ENCODE data around the gene CRACDL.
"Not testable (repeated sequence)": the region's sequence is repeated elsewhere in the genome, so short reads cannot be mapped to it uniquely, and the experiment has no call there.

The CRACDL gene

GRCh38 chr2:98753801-98754200 is 182.2 kb downstream of the CRACDL start:
- no peak for DNase-seq (ENCODE audit: low read depth in 1 of 2, low spot score in 1 of 2)

DNA sequence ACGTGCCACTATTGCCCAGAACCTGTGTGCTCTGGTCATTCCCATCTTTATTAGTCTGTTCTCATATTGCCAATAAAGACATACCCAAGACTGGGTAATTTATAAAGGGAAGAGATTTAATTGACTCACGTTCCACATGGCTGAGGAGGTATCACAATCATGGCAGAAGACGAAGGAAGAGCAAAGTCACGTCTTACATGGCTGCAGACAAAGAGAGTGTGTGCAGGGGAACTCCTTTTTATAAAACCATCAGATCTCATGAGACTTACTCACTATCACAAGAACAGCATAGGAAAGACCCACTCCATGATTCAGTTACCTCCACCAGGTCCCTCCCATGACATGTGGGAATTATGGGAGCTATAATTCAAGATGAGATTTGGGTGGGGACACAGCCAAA is 183.3 kb downstream of the CRACDL start:
- not testable (repeated sequence) for H3K27ac ChIP-seq (replicated peaks); H3K27me3 ChIP-seq (ENCODE audit: insufficient read depth, poor library complexity, severe bottlenecking); DNase-seq (ENCODE audit: low read depth in 1 of 2, low spot score in 1 of 2); H3K4me3 ChIP-seq (replicated peaks; ENCODE audit: insufficient read depth, low read length)

More at GRCh38 chr2:98753801-98754200, 182.2 kb downstream of the CRACDL start:
- Histone ChIP-seq H3K4me3 (replicated peaks; ENCODE audit: insufficient read depth, low read length) (no peak overlapping the region), H3K27ac (replicated peaks) (no peak overlapping the region), H3K27me3 (ENCODE audit: insufficient read depth, poor library complexity, severe bottlenecking) (no peaks in the 10 kb centered on the region)
- TF ChIP-seq, protein P1, sequence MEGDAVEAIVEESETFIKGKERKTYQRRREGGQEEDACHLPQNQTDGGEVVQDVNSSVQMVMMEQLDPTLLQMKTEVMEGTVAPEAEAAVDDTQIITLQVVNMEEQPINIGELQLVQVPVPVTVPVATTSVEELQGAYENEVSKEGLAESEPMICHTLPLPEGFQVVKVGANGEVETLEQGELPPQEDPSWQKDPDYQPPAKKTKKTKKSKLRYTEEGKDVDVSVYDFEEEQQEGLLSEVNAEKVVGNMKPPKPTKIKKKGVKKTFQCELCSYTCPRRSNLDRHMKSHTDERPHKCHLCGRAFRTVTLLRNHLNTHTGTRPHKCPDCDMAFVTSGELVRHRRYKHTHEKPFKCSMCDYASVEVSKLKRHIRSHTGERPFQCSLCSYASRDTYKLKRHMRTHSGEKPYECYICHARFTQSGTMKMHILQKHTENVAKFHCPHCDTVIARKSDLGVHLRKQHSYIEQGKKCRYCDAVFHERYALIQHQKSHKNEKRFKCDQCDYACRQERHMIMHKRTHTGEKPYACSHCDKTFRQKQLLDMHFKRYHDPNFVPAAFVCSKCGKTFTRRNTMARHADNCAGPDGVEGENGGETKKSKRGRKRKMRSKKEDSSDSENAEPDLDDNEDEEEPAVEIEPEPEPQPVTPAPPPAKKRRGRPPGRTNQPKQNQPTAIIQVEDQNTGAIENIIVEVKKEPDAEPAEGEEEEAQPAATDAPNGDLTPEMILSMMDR (IDR thresholded peaks at IDR 0.05; ENCODE audit: insufficient read depth, low read length), result no peak
- TF ChIP-seq POLR2AphosphoS5 (IDR thresholded peaks at IDR 0.05; ENCODE audit: low read depth) (no peak), GABPA (IDR thresholded peaks at IDR 0.05; ENCODE audit: low read depth) (no peak), SPI1 (IDR thresholded peaks at IDR 0.05; ENCODE audit: borderline replicate concordance, low read depth) (no peak), REST (IDR thresholded peaks at IDR 0.05; ENCODE audit: insufficient replicate concordance, low read depth) (no peak)

DNA sequence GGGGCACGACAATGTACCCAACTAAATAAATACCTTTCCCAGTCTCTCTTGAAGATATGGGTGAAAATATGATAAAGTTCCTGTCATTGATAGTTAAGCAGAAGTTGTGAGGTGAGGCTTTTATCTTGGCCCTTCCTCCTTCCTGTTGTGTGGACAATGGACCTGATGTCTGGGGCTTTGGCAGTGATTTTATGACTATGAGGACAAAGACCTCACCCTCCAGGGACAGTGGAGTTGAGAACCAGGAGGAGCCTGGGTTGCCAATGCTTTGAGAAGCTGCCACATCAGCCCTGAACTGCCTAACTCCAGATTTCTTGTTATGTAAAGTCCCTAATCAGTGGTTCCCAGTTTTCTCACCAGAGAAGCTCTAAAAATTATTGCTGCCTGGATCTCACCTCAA is 184.3 kb downstream of the CRACDL start:
- Histone ChIP-seq H3K4me3 (replicated peaks; ENCODE audit: insufficient read depth, low read length) (no peak overlapping the region), H3K27ac (replicated peaks) (no peak overlapping the region), H3K27me3 (ENCODE audit: insufficient read depth, poor library complexity, severe bottlenecking) (no peaks in the 10 kb centered on the region)
- TF ChIP-seq GABPA (IDR thresholded peaks at IDR 0.05; ENCODE audit: low read depth) (no peak), REST (IDR thresholded peaks at IDR 0.05; ENCODE audit: insufficient replicate concordance, low read depth) (no peak), POLR2AphosphoS5 (IDR thresholded peaks at IDR 0.05; ENCODE audit: low read depth) (no peak), SPI1 (IDR thresholded peaks at IDR 0.05; ENCODE audit: borderline replicate concordance, low read depth) (no peak)
- TF ChIP-seq, protein P1 (IDR thresholded peaks at IDR 0.05; ENCODE audit: insufficient read depth, low read length), result no peak
- no peak for DNase-seq (ENCODE audit: low read depth in 1 of 2, low spot score in 1 of 2)

DNA sequence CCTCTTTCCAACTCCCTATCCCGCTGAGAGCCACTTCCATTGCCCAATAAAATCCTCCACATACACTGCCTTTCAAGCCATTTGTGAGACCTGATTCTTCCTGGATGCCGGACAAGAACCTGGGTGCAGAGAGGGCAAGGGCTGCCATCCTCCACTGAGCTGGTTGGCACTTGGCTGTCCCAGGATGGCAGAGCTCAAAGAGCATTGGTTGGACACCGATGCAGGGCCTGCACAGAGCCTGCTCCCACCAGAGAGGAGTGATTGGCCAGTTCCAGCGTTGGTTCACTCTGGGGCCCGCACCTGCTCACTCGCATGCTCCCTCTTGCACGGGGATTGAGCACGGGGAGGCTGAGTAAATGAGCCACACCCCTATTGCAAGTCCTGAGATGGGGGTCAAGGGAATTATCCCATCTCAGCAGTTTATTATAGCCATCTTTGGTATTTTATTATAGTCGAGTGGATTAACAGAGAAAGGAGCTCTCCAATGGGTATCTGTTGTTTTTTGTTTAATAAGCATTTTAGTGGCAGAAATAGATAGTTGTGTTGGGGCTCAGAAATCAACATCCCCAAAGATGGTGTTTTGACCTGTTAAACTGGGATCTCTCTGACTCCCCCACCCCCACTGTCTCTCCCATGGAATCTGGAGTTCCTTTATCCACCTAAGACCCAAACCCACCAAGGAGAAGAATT is 185.3 kb downstream of the CRACDL start:
- DNase-seq (ENCODE audit: low read depth in 1 of 2, low spot score in 1 of 2), result no peak
- H3K27ac ChIP-seq (replicated peaks), result no peak overlapping the region
- no peak overlapping the region for H3K4me3 ChIP-seq (replicated peaks; ENCODE audit: insufficient read depth, low read length)
- TF ChIP-seq POLR2AphosphoS5 (IDR thresholded peaks at IDR 0.05; ENCODE audit: low read depth), result no peak
- TF ChIP-seq SPI1 (IDR thresholded peaks at IDR 0.05; ENCODE audit: borderline replicate concordance, low read depth), result no peak
- TF ChIP-seq, protein P1 (IDR thresholded peaks at IDR 0.05; ENCODE audit: insufficient read depth, low read length), result no peak
- H3K27me3 ChIP-seq (ENCODE audit: insufficient read depth, poor library complexity, severe bottlenecking), result no peaks in the 10 kb centered on the region
